Endodermal cell (in vitro differentiated cells): ENCODE data around the gene DENND2A. TPM values are rescaled to one million over a fixed set of nuclear protein-coding genes. Genes with fewer than 3 reads are reported as not detected.

ENCODE experiments used
- DNase-seq: peaks from one replicate; pipeline ENCODE4 v3.0.0-alpha.2; 2017
- H3K27ac ChIP-seq: 2 replicates; pipeline ENCODE4 v1.5.1; 2013; ENCODE audit warnings: mild to moderate bottlenecking, low read depth, low read length, moderate library complexity
- H3K27me3 ChIP-seq: 2 replicates; pipeline ENCODE4 v1.6.1; 2013; ENCODE audit warnings: mild to moderate bottlenecking, low read length, moderate library complexity; ENCODE audit not compliant: insufficient read depth, control insufficient read depth, poor library complexity, severe bottlenecking
- H3K36me3 ChIP-seq: 2 replicates; pipeline ENCODE4 v1.7.0; 2013; ENCODE audit warnings: mild to moderate bottlenecking, low read length, moderate library complexity; ENCODE audit not compliant: control insufficient read depth, insufficient read depth
- H3K4me1 ChIP-seq: one replicate; pipeline ENCODE4 v1.7.0; 2013; ENCODE audit warnings: low read length; ENCODE audit not compliant: control insufficient read depth, insufficient read depth
- H3K4me3 ChIP-seq: 2 replicates; pipeline ENCODE4 v1.5.1; 2013; ENCODE audit warnings: mild to moderate bottlenecking, low read length, moderate library complexity
- H3K9ac ChIP-seq: 2 replicates; pipeline ENCODE4 v1.6.1; 2013; ENCODE audit warnings: mild to moderate bottlenecking, low read length, moderate library complexity; ENCODE audit not compliant: poor library complexity, severe bottlenecking; ENCODE audit errors: extremely low read depth
- H3K9me3 ChIP-seq: 2 replicates; pipeline ENCODE4 v1.6.1; 2013; ENCODE audit warnings: mild to moderate bottlenecking, low read length, moderate library complexity; ENCODE audit not compliant: control insufficient read depth
- H3K27ac Mint-ChIP-seq: 2 replicates; pipeline ENCODE4 v1.8.0; 2020; ENCODE audit warnings: mixed read lengths
- H3K27me3 Mint-ChIP-seq: 2 replicates; pipeline ENCODE4 v1.8.0; 2021; ENCODE audit warnings: mild to moderate bottlenecking, mixed read lengths; ENCODE audit not compliant: insufficient read depth
- H3K36me3 Mint-ChIP-seq: 2 replicates; pipeline ENCODE4 v1.8.0; 2020; ENCODE audit warnings: low read depth, mixed read lengths
- H3K4me1 Mint-ChIP-seq: 2 replicates; pipeline ENCODE4 v1.8.0; 2020; ENCODE audit warnings: mixed read lengths
- H3K4me3 Mint-ChIP-seq: 2 replicates; pipeline ENCODE4 v1.8.0; 2020; ENCODE audit warnings: mild to moderate bottlenecking, moderate library complexity, mixed read lengths
- H3K9me3 Mint-ChIP-seq: 2 replicates; pipeline ENCODE4 v1.8.0; 2020; ENCODE audit warnings: mild to moderate bottlenecking, mixed read lengths
- CTCF ChIP-seq: fragments of 200-600 bp; sonication (generic); conservative IDR thresholded peaks from 2 replicates; pipeline ENCODE4 v1.5.0; 2021; ENCODE audit warnings: antibody characterized with exemption, mild to moderate bottlenecking
- WGBS, 2 experiments: methylation state at CpG; one replicate each; pipeline versions ENCODE4 v1.1.5 to v1.1.7; 2013; ENCODE audit warnings: missing lambda C conversion rate in 2 of 2, mixed read lengths in 1 of 2; ENCODE audit not compliant: insufficient coverage in 1 of 2, insufficient read length in 1 of 2; 5-methylcytosine and 5-hydroxymethylcytosine counted together
- total RNA-seq, 2 donors: library from RNA; stranded (reverse); fragmentation: NEBNext Ultra II Directional in 1 of 2; extraction: Animal tissue kit (Norgen Biotek cat#: 25700) in 1 of 2; gene quantifications; 2 replicates in 1 of 2; 3 replicates in 1 of 2; pipeline ENCODE4 v1.2.1, GENCODE V29; 2021

DENND2A gene
- total RNA-seq, 2 donors from 2014 or later, result 28.5 to 40.6 TPM

GRCh38 chr7:140552240-140552679, 88.4 kb downstream of the DENND2A start:
- H3K27me3 Mint-ChIP-seq, result no peaks in the 10 kb centered on the region
- no peak overlapping the region for H3K9ac ChIP-seq
- H3K4me3 Mint-ChIP-seq, result no peak overlapping the region
- peaks cover 10% of the 10 kb centered on the region for H3K36me3 ChIP-seq
- H3K9me3 Mint-ChIP-seq, result no peaks in the 10 kb centered on the region
- H3K4me1 Mint-ChIP-seq, result peaks cover 11% of the 10 kb centered on the region
- no peaks in the 10 kb centered on the region for H3K27me3 ChIP-seq
- peaks cover 11% of the 10 kb centered on the region for H3K36me3 Mint-ChIP-seq
- no peak for DNase-seq
- no peak overlapping the region for H3K27ac Mint-ChIP-seq
- H3K4me1 ChIP-seq, result no peaks in the 10 kb centered on the region
- 80 to 96% methylated on average over 4 of the region's 4 CpGs for WGBS, 2 experiments
- H3K9me3 ChIP-seq, result no peaks in the 10 kb centered on the region
- no peak overlapping the region for H3K27ac ChIP-seq
- no peak for TF ChIP-seq CTCF
- no peak overlapping the region for H3K4me3 ChIP-seq

GRCh38 chr7:140551355-140552239, 89.0 kb downstream of the DENND2A start:
- DNase-seq, result no peak
- H3K9me3 ChIP-seq, result no peaks in the 10 kb centered on the region
- Mint-ChIP-seq H3K36me3 (peaks cover 6% of the 10 kb centered on the region), H3K4me3 (no peak overlapping the region), H3K9me3 (no peaks in the 10 kb centered on the region), H3K4me1 (peaks cover 11% of the 10 kb centered on the region), H3K27ac (no peak overlapping the region), H3K27me3 (no peaks in the 10 kb centered on the region)
- H3K4me3 ChIP-seq, result no peak overlapping the region
- no peaks in the 10 kb centered on the region for H3K4me1 ChIP-seq
- TF ChIP-seq CTCF, result no peak
- no peak overlapping the region for H3K9ac ChIP-seq
- H3K27me3 ChIP-seq, result no peaks in the 10 kb centered on the region
- H3K36me3 ChIP-seq, result peaks cover 6% of the 10 kb centered on the region
- H3K27ac ChIP-seq, result no peak overlapping the region
- WGBS, 2 experiments, result 95 to 99% methylated on average over 10 of the region's 10 CpGs

GRCh38 chr7:140546947-140547346, 93.7 kb downstream of the DENND2A start:
- H3K9me3 Mint-ChIP-seq, result no peaks in the 10 kb centered on the region
- WGBS, 2 experiments, result 100% methylated on average over 1 of the region's 1 CpG
- Histone ChIP-seq H3K9me3 (no peaks in the 10 kb centered on the region), H3K27ac (no peak overlapping the region), H3K4me1 (peaks cover 2% of the 10 kb centered on the region), H3K4me3 (no peak overlapping the region), H3K36me3 (peaks cover 6% of the 10 kb centered on the region), H3K27me3 (no peaks in the 10 kb centered on the region), H3K9ac (no peak overlapping the region)
- DNase-seq, result no peak
- H3K4me3 Mint-ChIP-seq, result no peak overlapping the region
- no peak for TF ChIP-seq CTCF
- peaks cover 16% of the 10 kb centered on the region for H3K36me3 Mint-ChIP-seq
- H3K4me1 Mint-ChIP-seq, result peaks cover 5% of the 10 kb centered on the region
- no peak overlapping the region for H3K27ac Mint-ChIP-seq
- no peaks in the 10 kb centered on the region for H3K27me3 Mint-ChIP-seq
